Measurements from ENCODE around the gene GNA14. TPM values are rescaled to one million over a fixed set of nuclear protein-coding genes. Genes with fewer than 3 reads are reported as not detected.
"Not testable (repeated sequence)": the region's sequence is repeated elsewhere in the genome, so short reads cannot be mapped to it uniquely, and the experiment has no call there.

Gene GNA14
- total RNA-seq, 3 donors from 2014 or later (not counting 1 experiment from before 2014, with no cell fraction given), result 1.8 TPM; not detected in 2

DNA sequence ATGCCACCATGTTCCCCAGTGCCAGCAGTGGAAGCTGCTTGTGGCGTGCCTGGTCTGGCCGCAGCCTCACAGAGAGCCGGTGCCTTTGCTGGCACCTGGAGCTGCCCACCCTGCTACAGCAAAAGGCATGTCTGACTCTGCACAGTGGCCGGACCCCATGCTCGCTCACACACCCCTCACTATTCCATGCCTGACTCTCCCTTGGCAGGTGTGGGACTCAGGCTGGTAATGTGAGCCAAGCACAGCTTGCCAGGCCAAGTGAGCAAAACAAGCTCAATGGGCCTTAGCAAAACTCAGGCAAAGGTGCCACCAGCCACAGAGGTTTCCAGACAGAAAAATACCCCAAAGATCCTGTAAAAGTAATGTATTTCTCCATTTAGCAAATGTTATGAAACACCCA is 15.5 kb downstream of the GNA14 start:
- ATAC-seq, result no peak
- Mint-ChIP-seq H3K4me1 (no peaks in the 10 kb centered on the region), H3K4me3 (no peak overlapping the region), H3K36me3 (no peaks in the 10 kb centered on the region), H3K9me3 (no peaks in the 10 kb centered on the region), H3K27me3 (ENCODE audit: low read depth in 2 of 2) (no peaks in the 10 kb centered on the region), H3K27ac (no peak overlapping the region)
- intact Hi-C loops (cut with micrococcal nuclease), result no loop called here
- H3K4me1 ChIP-seq (ENCODE audit: control insufficient read depth, insufficient read depth, low read length), result no peaks in the 10 kb centered on the region
- H3K4me3 ChIP-seq (ENCODE audit: low read length), result no peak overlapping the region
- no peaks in the 10 kb centered on the region for H3K36me3 ChIP-seq (ENCODE audit: control insufficient read depth, insufficient read depth, low read length)
- DNase-seq, result no peak
- WGBS (ENCODE audit: insufficient coverage), result 93% methylated on average over 5 of the region's 5 CpGs
- H3K27ac ChIP-seq (ENCODE audit: low read length), result no peak overlapping the region
- no peaks in the 10 kb centered on the region for H3K9me3 ChIP-seq (ENCODE audit: control insufficient read depth, insufficient read depth, low read length)
- TF ChIP-seq, protein P1, sequence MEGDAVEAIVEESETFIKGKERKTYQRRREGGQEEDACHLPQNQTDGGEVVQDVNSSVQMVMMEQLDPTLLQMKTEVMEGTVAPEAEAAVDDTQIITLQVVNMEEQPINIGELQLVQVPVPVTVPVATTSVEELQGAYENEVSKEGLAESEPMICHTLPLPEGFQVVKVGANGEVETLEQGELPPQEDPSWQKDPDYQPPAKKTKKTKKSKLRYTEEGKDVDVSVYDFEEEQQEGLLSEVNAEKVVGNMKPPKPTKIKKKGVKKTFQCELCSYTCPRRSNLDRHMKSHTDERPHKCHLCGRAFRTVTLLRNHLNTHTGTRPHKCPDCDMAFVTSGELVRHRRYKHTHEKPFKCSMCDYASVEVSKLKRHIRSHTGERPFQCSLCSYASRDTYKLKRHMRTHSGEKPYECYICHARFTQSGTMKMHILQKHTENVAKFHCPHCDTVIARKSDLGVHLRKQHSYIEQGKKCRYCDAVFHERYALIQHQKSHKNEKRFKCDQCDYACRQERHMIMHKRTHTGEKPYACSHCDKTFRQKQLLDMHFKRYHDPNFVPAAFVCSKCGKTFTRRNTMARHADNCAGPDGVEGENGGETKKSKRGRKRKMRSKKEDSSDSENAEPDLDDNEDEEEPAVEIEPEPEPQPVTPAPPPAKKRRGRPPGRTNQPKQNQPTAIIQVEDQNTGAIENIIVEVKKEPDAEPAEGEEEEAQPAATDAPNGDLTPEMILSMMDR (IDR thresholded peaks at IDR 0.05), result no peak
- H3K27me3 ChIP-seq (ENCODE audit: control insufficient read depth, insufficient read depth, low read length), result no peaks in the 10 kb centered on the region

DNA sequence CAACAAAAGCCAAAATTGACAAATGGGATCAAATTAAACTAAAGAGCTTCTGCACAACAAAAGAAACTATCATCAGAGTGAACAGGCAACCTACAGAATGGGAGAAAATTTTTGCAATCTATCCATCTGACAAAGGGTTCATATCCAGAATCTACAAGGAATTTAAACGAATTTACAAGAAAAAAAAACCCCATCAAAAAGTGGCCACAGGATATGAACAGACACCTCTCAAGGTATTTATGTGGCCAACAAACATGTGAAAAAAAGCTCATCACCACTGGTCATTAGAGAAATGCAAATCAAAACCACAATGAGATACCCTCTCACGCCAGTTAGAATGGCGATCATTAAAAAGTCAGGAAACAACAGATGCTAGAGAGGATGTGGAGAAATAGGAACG is 19.3 kb downstream of the GNA14 start:
- H3K27ac ChIP-seq (ENCODE audit: low read length); H3K4me3 Mint-ChIP-seq; H3K27me3 ChIP-seq (ENCODE audit: control insufficient read depth, insufficient read depth, low read length); H3K36me3 ChIP-seq (ENCODE audit: control insufficient read depth, insufficient read depth, low read length); H3K9me3 Mint-ChIP-seq; intact Hi-C loops (cut with micrococcal nuclease); H3K4me1 ChIP-seq (ENCODE audit: control insufficient read depth, insufficient read depth, low read length); H3K4me1 Mint-ChIP-seq; H3K27me3 Mint-ChIP-seq (ENCODE audit: low read depth in 2 of 2); H3K4me3 ChIP-seq (ENCODE audit: low read length); ATAC-seq; H3K36me3 Mint-ChIP-seq; H3K9me3 ChIP-seq (ENCODE audit: control insufficient read depth, insufficient read depth, low read length); H3K27ac Mint-ChIP-seq; DNase-seq: not testable (repeated sequence)
- 75% methylated on average over 2 of the region's 4 CpGs for WGBS (ENCODE audit: insufficient coverage)

DNA sequence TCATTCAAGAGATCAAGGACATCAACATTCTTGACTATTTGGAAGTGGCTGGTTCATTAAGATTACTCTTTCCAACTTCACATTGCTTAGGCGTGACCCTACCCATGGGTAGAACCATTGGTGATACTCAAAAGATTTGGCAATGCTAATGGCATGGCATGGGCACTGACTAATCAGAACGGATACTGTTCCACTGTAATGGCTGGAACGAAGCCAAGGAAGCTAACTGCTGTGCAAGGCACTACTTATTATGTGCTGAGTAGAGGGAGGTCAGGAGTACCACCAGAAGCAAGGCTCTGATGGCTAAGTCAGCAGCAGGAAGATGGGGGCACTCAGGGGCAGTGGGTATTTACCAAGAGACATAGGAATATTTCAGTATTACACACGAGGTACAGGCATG is 31.9 kb downstream of the GNA14 start:
- H3K4me3 ChIP-seq (ENCODE audit: low read length), result no peak overlapping the region
- TF ChIP-seq, protein P1 (IDR thresholded peaks at IDR 0.05), result no peak
- H3K9me3 ChIP-seq (ENCODE audit: control insufficient read depth, insufficient read depth, low read length), result no peaks in the 10 kb centered on the region
- no peak for ATAC-seq
- no peak overlapping the region for H3K4me3 Mint-ChIP-seq
- no peaks in the 10 kb centered on the region for H3K27me3 ChIP-seq (ENCODE audit: control insufficient read depth, insufficient read depth, low read length)
- no peak for DNase-seq
- H3K36me3 Mint-ChIP-seq, result no peaks in the 10 kb centered on the region
- peaks cover 0 to 3% of the 10 kb centered on the region in 2 donors for H3K27me3 Mint-ChIP-seq (ENCODE audit: low read depth in 2 of 2)
- H3K4me1 Mint-ChIP-seq, result no peaks in the 10 kb centered on the region
- no peak overlapping the region for H3K27ac Mint-ChIP-seq
- H3K36me3 ChIP-seq (ENCODE audit: control insufficient read depth, insufficient read depth, low read length), result no peaks in the 10 kb centered on the region
- no peaks in the 10 kb centered on the region for H3K9me3 Mint-ChIP-seq
- H3K27ac ChIP-seq (ENCODE audit: low read length), result no peak overlapping the region
- WGBS (ENCODE audit: insufficient coverage), result 89% methylated on average over 4 of the region's 4 CpGs
- intact Hi-C loops (cut with micrococcal nuclease), result no loop called here
- H3K4me1 ChIP-seq (ENCODE audit: control insufficient read depth, insufficient read depth, low read length), result no peaks in the 10 kb centered on the region

DNA sequence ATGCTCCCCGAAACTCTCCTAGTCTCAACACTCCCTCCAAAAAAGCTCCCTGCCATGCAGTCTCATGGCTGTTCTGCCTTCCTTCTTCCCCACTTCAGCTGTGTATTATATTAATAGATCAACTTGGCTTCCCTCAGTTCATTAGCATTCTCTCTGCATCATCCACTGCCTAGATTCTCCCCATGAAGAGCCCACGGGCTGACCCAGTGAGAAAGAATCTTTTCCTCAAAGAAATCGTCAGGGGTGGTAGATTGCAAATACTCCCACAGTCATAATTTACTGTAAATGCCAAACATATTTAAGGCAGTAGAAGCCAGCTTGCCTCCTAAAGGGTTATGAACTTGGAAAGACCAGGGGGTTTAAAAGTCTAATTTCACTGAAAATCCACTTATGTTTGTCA is 33.5 kb downstream of the GNA14 start:
- no peak overlapping the region for H3K27ac ChIP-seq (ENCODE audit: low read length)
- no peaks in the 10 kb centered on the region for H3K27me3 ChIP-seq (ENCODE audit: control insufficient read depth, insufficient read depth, low read length)
- Mint-ChIP-seq H3K4me1 (no peaks in the 10 kb centered on the region), H3K36me3 (no peaks in the 10 kb centered on the region), H3K4me3 (no peak overlapping the region), H3K27me3 (ENCODE audit: low read depth in 2 of 2) (peaks cover 0 to 5% of the 10 kb centered on the region in 2 donors), H3K9me3 (no peaks in the 10 kb centered on the region), H3K27ac (no peak overlapping the region)
- H3K4me1 ChIP-seq (ENCODE audit: control insufficient read depth, insufficient read depth, low read length), result no peaks in the 10 kb centered on the region
- intact Hi-C loops (cut with micrococcal nuclease), result no loop called here
- 81% methylated on average over 3 of the region's 3 CpGs for WGBS (ENCODE audit: insufficient coverage)
- ATAC-seq (no peak), DNase-seq (no peak)
- H3K9me3 ChIP-seq (ENCODE audit: control insufficient read depth, insufficient read depth, low read length), result no peaks in the 10 kb centered on the region
- H3K36me3 ChIP-seq (ENCODE audit: control insufficient read depth, insufficient read depth, low read length), result no peaks in the 10 kb centered on the region
- H3K4me3 ChIP-seq (ENCODE audit: low read length), result no peak overlapping the region
- TF ChIP-seq, protein P1 (IDR thresholded peaks at IDR 0.05), result no peak
